ENCODE measurements around the gene OR52H1.

GRCh38 chr11:5592615-5593014 is 44.3 kb upstream of the OR52H1 start:
- TF ChIP-seq CREB1 (IDR thresholded peaks at IDR 0.05; ENCODE audit: low read depth) = no peak
- no peak for TF ChIP-seq TAF1 (IDR thresholded peaks at IDR 0.05; ENCODE audit: low read depth)
- TF ChIP-seq EGR1 (IDR thresholded peaks at IDR 0.05) = no peak
- no peak for TF ChIP-seq REST (IDR thresholded peaks at IDR 0.05; ENCODE audit: low read depth)
- no peak for TF ChIP-seq CEBPB (IDR thresholded peaks at IDR 0.05)
- no peak for TF ChIP-seq NFIC (IDR thresholded peaks at IDR 0.05)

Data from Ishikawa (cell line).